ENCODE measurements around the gene DMBX1.

DMBX1 gene

GRCh38 chr1:46461017-46461808, 28.4 kb upstream of the DMBX1 start:
- no peak for DNase-seq

- DNase-seq, result no peak
Observed at GRCh38 chr1:46461809-46462448, 27.7 kb upstream of the DMBX1 start.

- DNase-seq, result no peak
Observed at GRCh38 chr1:46464013-46464548, 25.6 kb upstream of the DMBX1 start.

- DNase-seq, result no peak
Observed at GRCh38 chr1:46464915-46465314, 24.7 kb upstream of the DMBX1 start.

- no peak for DNase-seq
Observed at GRCh38 chr1:46465981-46466476, 23.6 kb upstream of the DMBX1 start.

- no peak for DNase-seq
Observed at GRCh38 chr1:46466477-46467182, 23.0 kb upstream of the DMBX1 start.

GRCh38 chr1:46467183-46467504, 22.5 kb upstream of the DMBX1 start:
- no peak for DNase-seq

- DNase-seq, result no peak
Observed at GRCh38 chr1:46469881-46470280, 19.8 kb upstream of the DMBX1 start.

- DNase-seq, result no peak
Observed at GRCh38 chr1:46471848-46472492, 17.7 kb upstream of the DMBX1 start.

- DNase-seq, result no peak
Observed at GRCh38 chr1:46472498-46473181, 17.0 kb upstream of the DMBX1 start.

- no peak for DNase-seq
Observed at GRCh38 chr1:46473991-46474390, 15.6 kb upstream of the DMBX1 start.

GRCh38 chr1:46474570-46474969, 15.1 kb upstream of the DMBX1 start:
- no peak for DNase-seq

GRCh38 chr1:46476673-46477072, 13.0 kb upstream of the DMBX1 start:
- no peak for DNase-seq

GRCh38 chr1:46477153-46477929, 12.3 kb upstream of the DMBX1 start:
- peak; percentile 73 for DNase-seq

GRCh38 chr1:46478721-46479485, 10.7 kb upstream of the DMBX1 start:
- no peak for DNase-seq

GRCh38 chr1:46479744-46480350, 9.8 kb upstream of the DMBX1 start:
- no peak for DNase-seq

- DNase-seq, result no peak
Observed at GRCh38 chr1:46480959-46481646, 8.5 kb upstream of the DMBX1 start.

GRCh38 chr1:46481961-46482360, 7.7 kb upstream of the DMBX1 start:
- DNase-seq, result no peak

GRCh38 chr1:46483589-46483988, 6.0 kb upstream of the DMBX1 start:
- no peak for DNase-seq
